NB4 (cell line): ENCODE results near the gene DDX42.

Source experiments
- MAX ChIP-seq: IDR thresholded peaks from 2 replicates; pipeline ENCODE4 v1.6.1; 2011; ENCODE audit warnings: low read depth, low read length
- TF ChIP-seq, protein P1 (sequence below): IDR thresholded peaks from one replicate; pipeline ENCODE4 v1.5.1; 2012; ENCODE audit warnings: low read depth, low read length

DNA sequence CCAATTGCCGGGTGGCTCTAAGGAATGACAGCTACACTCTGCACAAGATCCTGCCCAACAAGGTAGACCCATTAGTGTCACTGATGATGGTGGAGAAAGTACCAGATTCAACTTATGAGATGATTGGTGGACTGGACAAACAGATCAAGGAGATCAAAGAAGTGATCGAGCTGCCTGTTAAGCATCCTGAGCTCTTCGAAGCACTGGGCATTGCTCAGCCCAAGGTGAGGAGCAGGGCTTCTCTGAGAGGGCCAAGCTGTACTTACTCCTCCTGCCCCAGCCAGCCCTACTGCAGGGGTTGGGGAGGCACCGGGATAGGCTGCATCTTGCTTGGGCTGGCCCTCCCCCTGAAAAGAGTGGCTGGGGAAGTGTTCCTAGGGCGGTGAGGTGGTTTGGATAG, 56.3 kb downstream of the DDX42 start:
- TF ChIP-seq, protein P1, sequence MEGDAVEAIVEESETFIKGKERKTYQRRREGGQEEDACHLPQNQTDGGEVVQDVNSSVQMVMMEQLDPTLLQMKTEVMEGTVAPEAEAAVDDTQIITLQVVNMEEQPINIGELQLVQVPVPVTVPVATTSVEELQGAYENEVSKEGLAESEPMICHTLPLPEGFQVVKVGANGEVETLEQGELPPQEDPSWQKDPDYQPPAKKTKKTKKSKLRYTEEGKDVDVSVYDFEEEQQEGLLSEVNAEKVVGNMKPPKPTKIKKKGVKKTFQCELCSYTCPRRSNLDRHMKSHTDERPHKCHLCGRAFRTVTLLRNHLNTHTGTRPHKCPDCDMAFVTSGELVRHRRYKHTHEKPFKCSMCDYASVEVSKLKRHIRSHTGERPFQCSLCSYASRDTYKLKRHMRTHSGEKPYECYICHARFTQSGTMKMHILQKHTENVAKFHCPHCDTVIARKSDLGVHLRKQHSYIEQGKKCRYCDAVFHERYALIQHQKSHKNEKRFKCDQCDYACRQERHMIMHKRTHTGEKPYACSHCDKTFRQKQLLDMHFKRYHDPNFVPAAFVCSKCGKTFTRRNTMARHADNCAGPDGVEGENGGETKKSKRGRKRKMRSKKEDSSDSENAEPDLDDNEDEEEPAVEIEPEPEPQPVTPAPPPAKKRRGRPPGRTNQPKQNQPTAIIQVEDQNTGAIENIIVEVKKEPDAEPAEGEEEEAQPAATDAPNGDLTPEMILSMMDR = no peak
- no peak for TF ChIP-seq MAX
